AG09309 (cell line): ENCODE data around the gene FMNL2.

ENCODE experiments used
- DNase-seq: peaks from one replicate; pipeline ENCODE4 v3.0.0-alpha.2; 2010; ENCODE audit warnings: low read depth
- H3K4me3 ChIP-seq: 2 replicates; pipeline ENCODE4 v1.5.1; 2011; ENCODE audit warnings: mild to moderate bottlenecking, low read depth, low read length, moderate library complexity; ENCODE audit not compliant: control insufficient read depth
- TF ChIP-seq, protein P1 (sequence below): IDR thresholded peaks from 2 replicates; pipeline ENCODE4 v1.5.1; 2011; ENCODE audit warnings: mild to moderate bottlenecking, low read depth, low read length, inconsistent platforms; ENCODE audit not compliant: insufficient read depth, control insufficient read depth; ENCODE audit errors: missing control alignments

FMNL2 gene

GRCh38 chr2:152492911-152493310 is 157.9 kb downstream of the FMNL2 start:
- DNase-seq = no peak
- TF ChIP-seq, protein P1, sequence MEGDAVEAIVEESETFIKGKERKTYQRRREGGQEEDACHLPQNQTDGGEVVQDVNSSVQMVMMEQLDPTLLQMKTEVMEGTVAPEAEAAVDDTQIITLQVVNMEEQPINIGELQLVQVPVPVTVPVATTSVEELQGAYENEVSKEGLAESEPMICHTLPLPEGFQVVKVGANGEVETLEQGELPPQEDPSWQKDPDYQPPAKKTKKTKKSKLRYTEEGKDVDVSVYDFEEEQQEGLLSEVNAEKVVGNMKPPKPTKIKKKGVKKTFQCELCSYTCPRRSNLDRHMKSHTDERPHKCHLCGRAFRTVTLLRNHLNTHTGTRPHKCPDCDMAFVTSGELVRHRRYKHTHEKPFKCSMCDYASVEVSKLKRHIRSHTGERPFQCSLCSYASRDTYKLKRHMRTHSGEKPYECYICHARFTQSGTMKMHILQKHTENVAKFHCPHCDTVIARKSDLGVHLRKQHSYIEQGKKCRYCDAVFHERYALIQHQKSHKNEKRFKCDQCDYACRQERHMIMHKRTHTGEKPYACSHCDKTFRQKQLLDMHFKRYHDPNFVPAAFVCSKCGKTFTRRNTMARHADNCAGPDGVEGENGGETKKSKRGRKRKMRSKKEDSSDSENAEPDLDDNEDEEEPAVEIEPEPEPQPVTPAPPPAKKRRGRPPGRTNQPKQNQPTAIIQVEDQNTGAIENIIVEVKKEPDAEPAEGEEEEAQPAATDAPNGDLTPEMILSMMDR = no peak
- no peak overlapping the region for H3K4me3 ChIP-seq

DNA sequence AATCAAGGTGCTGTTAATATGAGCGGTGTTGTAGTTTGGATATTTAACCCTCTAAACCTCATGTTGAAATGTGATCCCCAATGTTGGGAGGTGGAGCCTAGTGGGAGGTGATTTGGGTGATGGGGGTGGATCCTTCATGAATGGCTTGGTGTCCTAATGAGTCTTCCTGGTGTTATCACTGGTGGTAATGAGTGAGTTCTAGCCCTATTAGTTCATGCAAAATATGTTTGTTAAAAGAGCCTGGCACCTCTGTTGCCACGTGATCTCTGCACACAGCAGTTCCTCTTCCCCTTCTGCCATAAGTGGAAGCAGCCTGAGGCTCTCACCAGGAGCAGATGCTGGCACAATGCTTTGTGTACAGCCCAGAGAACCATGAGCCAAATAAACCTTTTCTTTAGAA is 158.4 kb downstream of the FMNL2 start:
- no peak for DNase-seq
- TF ChIP-seq, protein P1 = no peak
- H3K4me3 ChIP-seq = no peak overlapping the region

- TF ChIP-seq, protein P1 = no peak
- no peak for DNase-seq
- H3K4me3 ChIP-seq = no peak overlapping the region
Observed at GRCh38 chr2:152493945-152494528, 159.1 kb downstream of the FMNL2 start.

GRCh38 chr2:152496371-152496770 is 161.4 kb downstream of the FMNL2 start:
- TF ChIP-seq, protein P1 = no peak
- no peak for DNase-seq

DNA sequence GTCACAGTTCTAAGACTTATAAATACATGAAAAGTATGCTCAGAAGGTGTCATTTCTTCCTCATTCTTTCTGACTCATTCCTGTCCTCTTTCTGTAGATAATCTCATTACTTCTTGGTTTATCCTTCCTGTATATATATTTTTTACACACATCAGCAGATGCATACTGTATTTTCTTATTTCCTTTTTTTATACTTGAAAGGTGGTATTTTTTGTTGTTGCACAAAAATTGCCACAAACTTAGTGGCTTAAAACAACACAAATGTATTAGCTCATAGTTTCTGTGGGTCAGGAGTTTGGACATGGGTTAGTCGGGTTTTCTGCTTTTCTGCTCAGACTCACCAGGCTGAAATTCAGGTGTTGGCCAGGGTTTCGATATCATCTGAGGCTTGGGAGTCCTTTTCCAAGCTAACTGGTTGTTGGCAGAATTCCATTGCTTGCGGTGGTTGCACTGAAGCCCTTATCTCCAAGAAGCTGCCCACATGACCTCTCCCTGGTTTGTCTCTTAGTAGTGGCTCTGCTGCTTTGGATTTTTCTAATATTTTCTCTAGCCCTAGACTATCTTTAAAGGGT is 162.6 kb downstream of the FMNL2 start:
- TF ChIP-seq, protein P1 = no peak
- no peak for DNase-seq
- H3K4me3 ChIP-seq = no peak overlapping the region

More at GRCh38 chr2:152496371-152496770, 161.4 kb downstream of the FMNL2 start:
- H3K4me3 ChIP-seq = no peak overlapping the region

- H3K4me3 ChIP-seq = no peak overlapping the region
- DNase-seq = no peak
- TF ChIP-seq, protein P1 = no peak
Observed at GRCh38 chr2:152499331-152499816, 164.4 kb downstream of the FMNL2 start.
